Suppressor macrophage (primary cell): ENCODE results near the gene VDR.

ENCODE experiments used
- DNase-seq, 4 experiments: peaks; one replicate each; pipeline ENCODE4 v3.0.0-alpha.2; 2020 to 2022

Gene VDR

GRCh38 chr12:47793015-47793681, 111.6 kb downstream of the VDR start:
- no peak for DNase-seq

DNA sequence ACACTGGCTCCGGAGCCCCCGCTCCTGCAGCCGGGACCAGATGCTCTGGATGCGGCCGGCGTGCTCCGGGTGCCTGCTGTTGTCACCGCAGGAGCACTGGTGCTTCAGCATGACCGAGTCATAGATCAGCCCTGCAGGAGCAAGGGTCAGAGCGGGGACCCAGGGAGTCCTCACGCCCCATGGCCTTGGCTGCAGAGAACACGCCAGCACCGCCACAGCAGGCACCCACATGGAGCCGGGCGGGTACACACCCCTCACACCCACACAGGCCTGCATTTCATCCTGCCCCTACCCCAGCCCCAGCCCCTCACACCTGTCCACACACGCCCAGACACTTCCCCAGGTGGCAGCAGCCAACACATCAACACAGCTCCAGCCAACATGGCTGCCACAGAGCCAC, 112.9 kb downstream of the VDR start:
- no peak for DNase-seq
